KMS-11 (cell line): ENCODE results near the gene PHRF1.

Source experiments
- H2AFZ ChIP-seq: fragments of 200-600 bp; sonication (generic); 2 replicates; pipeline ENCODE4 v1.6.1; 2016; ENCODE audit warnings: antibody characterized with exemption, mixed run types, low read depth
- H3K27ac ChIP-seq: fragments of 200-600 bp; sonication (generic); 2 replicates; pipeline ENCODE4 v1.6.1; 2016; ENCODE audit warnings: mild to moderate bottlenecking, mixed run types
- H3K27me3 ChIP-seq: fragments of 200-600 bp; sonication (generic); 2 replicates; pipeline ENCODE4 v1.6.1; 2017; ENCODE audit warnings: mild to moderate bottlenecking, low read depth, mixed run types, moderate library complexity; ENCODE audit not compliant: insufficient read depth
- H3K36me3 ChIP-seq: fragments of 200-600 bp; sonication (generic); 2 replicates; pipeline ENCODE4 v1.6.1; 2017; ENCODE audit warnings: mild to moderate bottlenecking, mixed run types; ENCODE audit not compliant: insufficient read depth
- H3K4me1 ChIP-seq: fragments of 200-600 bp; sonication (generic); 2 replicates; pipeline ENCODE4 v1.6.1; 2016; ENCODE audit warnings: mild to moderate bottlenecking, low read depth, mixed run types; ENCODE audit not compliant: poor library complexity, severe bottlenecking
- H3K4me2 ChIP-seq: fragments of 200-600 bp; sonication (generic); 2 replicates; pipeline ENCODE4 v1.7.0; 2016; ENCODE audit warnings: mild to moderate bottlenecking, mixed run types
- H3K4me3 ChIP-seq: fragments of 200-600 bp; sonication (generic); IDR thresholded peaks from 2 replicates; pipeline ENCODE4 v1.6.1; 2017; ENCODE audit warnings: low read depth, low read length, mixed read lengths; ENCODE audit not compliant: insufficient read depth
- H3K79me2 ChIP-seq: fragments of 200-600 bp; sonication (generic); 2 replicates; pipeline ENCODE4 v1.6.1; 2016; ENCODE audit warnings: low read depth, mixed run types; ENCODE audit not compliant: insufficient read depth
- H3K9ac ChIP-seq: fragments of 200-600 bp; sonication (generic); 2 replicates; pipeline ENCODE4 v1.6.1; 2016; ENCODE audit warnings: mild to moderate bottlenecking, mixed run types
- H4K20me1 ChIP-seq: fragments of 200-600 bp; sonication (generic); 2 replicates; pipeline ENCODE4 v1.6.1; 2016; ENCODE audit warnings: mild to moderate bottlenecking, mixed run types; ENCODE audit not compliant: insufficient read depth
- CTCF ChIP-seq: fragments of 200-600 bp; sonication (generic); conservative IDR thresholded peaks from 2 replicates; pipeline ENCODE4 v1.6.1; 2017; ENCODE audit warnings: low read depth, mild to moderate bottlenecking, antibody characterized with exemption, low read length, moderate library complexity, mixed read lengths

The PHRF1 gene

GRCh38 chr11:655036-655726 lies 78.9 kb downstream of the PHRF1 start:
- no peak overlapping the region for H2AFZ ChIP-seq
- no peaks in the 10 kb centered on the region for H3K36me3 ChIP-seq
- H3K27ac ChIP-seq, result no peak overlapping the region
- no peaks in the 10 kb centered on the region for H3K79me2 ChIP-seq
- no peaks in the 10 kb centered on the region for H4K20me1 ChIP-seq
- H3K27me3 ChIP-seq, result no peaks in the 10 kb centered on the region
- no peaks in the 10 kb centered on the region for H3K4me1 ChIP-seq
- no peak for TF ChIP-seq CTCF
- no peak overlapping the region for H3K4me3 ChIP-seq
- H3K4me2 ChIP-seq, result no peak overlapping the region
- H3K9ac ChIP-seq, result no peak overlapping the region

GRCh38 chr11:656426-656825 lies 80.2 kb downstream of the PHRF1 start:
- H2AFZ ChIP-seq, result no peak overlapping the region
- no peak overlapping the region for H3K4me2 ChIP-seq
- H3K79me2 ChIP-seq, result no peaks in the 10 kb centered on the region
- no peak for TF ChIP-seq CTCF
- H3K4me1 ChIP-seq, result no peaks in the 10 kb centered on the region
- H4K20me1 ChIP-seq, result no peaks in the 10 kb centered on the region
- no peak overlapping the region for H3K27ac ChIP-seq
- H3K9ac ChIP-seq, result no peak overlapping the region
- no peaks in the 10 kb centered on the region for H3K36me3 ChIP-seq
- H3K4me3 ChIP-seq, result no peak overlapping the region
- no peaks in the 10 kb centered on the region for H3K27me3 ChIP-seq

- H3K4me3 ChIP-seq, result no peak overlapping the region
- TF ChIP-seq CTCF, result no peak
- H3K36me3 ChIP-seq, result no peaks in the 10 kb centered on the region
- no peak overlapping the region for H3K9ac ChIP-seq
- H3K79me2 ChIP-seq, result no peaks in the 10 kb centered on the region
- no peaks in the 10 kb centered on the region for H3K4me1 ChIP-seq
- no peak overlapping the region for H3K4me2 ChIP-seq
- no peaks in the 10 kb centered on the region for H3K27me3 ChIP-seq
- H3K27ac ChIP-seq, result no peak overlapping the region
- no peaks in the 10 kb centered on the region for H4K20me1 ChIP-seq
- no peak overlapping the region for H2AFZ ChIP-seq
Observed at GRCh38 chr11:656866-657265, 80.6 kb downstream of the PHRF1 start.

GRCh38 chr11:657691-658126 lies 81.4 kb downstream of the PHRF1 start:
- no peaks in the 10 kb centered on the region for H3K36me3 ChIP-seq
- no peaks in the 10 kb centered on the region for H3K27me3 ChIP-seq
- H3K4me2 ChIP-seq, result no peak overlapping the region
- no peaks in the 10 kb centered on the region for H4K20me1 ChIP-seq
- H2AFZ ChIP-seq, result no peak overlapping the region
- H3K9ac ChIP-seq, result no peak overlapping the region
- no peak overlapping the region for H3K4me3 ChIP-seq
- H3K27ac ChIP-seq, result no peak overlapping the region
- no peak for TF ChIP-seq CTCF
- no peaks in the 10 kb centered on the region for H3K79me2 ChIP-seq
- no peaks in the 10 kb centered on the region for H3K4me1 ChIP-seq
